Panc1 (cell line): ENCODE data around the gene PSMD1. TPM values are rescaled to one million over a fixed set of nuclear protein-coding genes. Genes with fewer than 3 reads are reported as not detected.

Experiments
- ATAC-seq: fragments of 200-7000 bp; cut with Tn5 transposase; 2 replicates; pipeline ENCODE4 v1.9.1; 2020; ENCODE audit warnings: mild to moderate bottlenecking, moderate library complexity
- BruUV-seq: library from RNA; stranded (reverse); fragments of 400-500 nt; replicated peaks from 2 replicates; lab custom pipeline; 2021; lab: Mats Ljungman, UMichigan
- CTCF ChIA-PET: fragments of 300-600 bp; sonication (Branson Sonifier 250); formaldehyde crosslinking; loops from one replicate; lab custom pipeline; 2022; ENCODE audit warnings: antibody characterized with exemption; lab: Charles Lee
- POLR2A ChIA-PET: fragments of 300-600 bp; sonication (Branson Sonifier 250); formaldehyde crosslinking; loops from one replicate; lab custom pipeline; 2022; ENCODE audit warnings: antibody characterized with exemption; lab: Charles Lee
- DNase-seq: peaks from one replicate; pipeline ENCODE4 v3.0.0-alpha.2; 2010; ENCODE audit warnings: low read depth, low spot score
- H3K27ac ChIP-seq: 2 replicates; pipeline ENCODE4 v1.5.1; 2011; ENCODE audit warnings: mild to moderate bottlenecking, low read length, inconsistent platforms
- H3K27me3 ChIP-seq: fragments of 200-500 bp; sonication (Bioruptor generic); 2 replicates; pipeline ENCODE4 v1.6.0; 2014; ENCODE audit warnings: low read length, inconsistent platforms; ENCODE audit not compliant: control insufficient read depth, insufficient read depth
- H3K36me3 ChIP-seq: fragments of 200-500 bp; sonication (Bioruptor generic); 2 replicates; pipeline ENCODE4 v1.5.1; 2014; ENCODE audit warnings: inconsistent platforms, mild to moderate bottlenecking, low read length, moderate library complexity; ENCODE audit not compliant: control insufficient read depth, insufficient read depth
- H3K4me1 ChIP-seq: 2 replicates; pipeline ENCODE4 v1.5.1; 2011; ENCODE audit warnings: inconsistent platforms, mild to moderate bottlenecking, low read length, moderate library complexity; ENCODE audit not compliant: control insufficient read depth, insufficient read depth
- H3K4me3 ChIP-seq, 2 experiments: 2 replicates each; pipeline ENCODE4 v1.5.1; 2011 to 2012; ENCODE audit warnings: low read depth in 2 of 2, low read length in 2 of 2, mild to moderate bottlenecking in 2 of 2, inconsistent platforms in 1 of 2, moderate library complexity in 1 of 2
- H3K9me3 ChIP-seq: fragments of 200-500 bp; sonication (Bioruptor generic); 2 replicates; pipeline ENCODE4 v1.5.1; 2014; ENCODE audit warnings: low read depth, mild to moderate bottlenecking, inconsistent platforms, low read length, moderate library complexity; ENCODE audit not compliant: control insufficient read depth, insufficient read depth
- CTCF ChIP-seq: fragments of 450-650 bp; IDR thresholded peaks from 2 replicates; pipeline ENCODE4 v1.5.1; 2017; ENCODE audit warnings: mild to moderate bottlenecking
- POLR2AphosphoS5 ChIP-seq: IDR thresholded peaks from 2 replicates; pipeline ENCODE4 v1.6.1; 2012; ENCODE audit warnings: mild to moderate bottlenecking, low read depth, low read length, moderate library complexity
- REST ChIP-seq, 2 experiments: IDR thresholded peaks; 2 replicates each; pipeline ENCODE4 v1.6.1; 2011 to 2012; ENCODE audit warnings: low read depth in 2 of 2, control low read depth in 1 of 2, low read length in 1 of 2, mild to moderate bottlenecking in 1 of 2, moderate library complexity in 1 of 2; ENCODE audit not compliant: insufficient read depth in 1 of 2
- SIN3A ChIP-seq: IDR thresholded peaks from 2 replicates; pipeline ENCODE4 v1.6.1; 2012; ENCODE audit warnings: low read depth, mild to moderate bottlenecking, low read length, moderate library complexity, borderline replicate concordance; ENCODE audit not compliant: insufficient read depth
- TCF7L2 ChIP-seq: IDR thresholded peaks from 2 replicates; pipeline ENCODE4 v1.6.1; 2011; ENCODE audit warnings: mild to moderate bottlenecking, low read depth, low read length, inconsistent platforms
- in situ Hi-C: cut with HindIII; loops from 2 replicates; pipeline ENCODE4 v1.10.0; 2016; ENCODE audit warnings: low sequenced_read_pairs, low pct_unique_long_range_greater_than_20kb
- intact Hi-C: fragments of 100-400 bp; cut with micrococcal nuclease; formaldehyde crosslinking; loops from one replicate; pipeline ENCODE4 v1.10.0; 2022; ENCODE audit not compliant: unreplicated experiment
- total RNA-seq: library from RNA; stranded (reverse); gene quantifications from one replicate; pipeline ENCODE4 v1.2.1, GENCODE V29; 2021; ENCODE audit not compliant: unreplicated experiment

Gene PSMD1
- total RNA-seq, 1 experiment from 2014 or later, result 146 TPM

- no peak overlapping the region for H3K27ac ChIP-seq
- TF ChIP-seq CTCF, result no peak
- CTCF ChIA-PET, result interaction anchor here (0.6 kb wide), 1 partner anchor 25 kb away, joined by 3 read pairs; no protein-coding TSS in a partner anchor
- TSS peak; percentile 5 for BruUV-seq
- no peaks in the 10 kb centered on the region for H3K9me3 ChIP-seq
- peaks cover 50% of the 10 kb centered on the region for H3K36me3 ChIP-seq
- no peak overlapping the region for H3K4me3 ChIP-seq
- intact Hi-C loops, result no loop called here
- ATAC-seq (no peak), DNase-seq (no peak)
- POLR2A ChIA-PET, result no interaction called here
- in situ Hi-C loops, result no loop called here
- H3K27me3 ChIP-seq, result no peaks in the 10 kb centered on the region
- no peaks in the 10 kb centered on the region for H3K4me1 ChIP-seq
These were observed 111.2 kb downstream of the PSMD1 start for GRCh38 chr2:231167745-231168459.

GRCh38 chr2:231168460-231169139 lies 111.9 kb downstream of the PSMD1 start:
- Histone ChIP-seq H3K4me3 (no peak overlapping the region), H3K27me3 (no peaks in the 10 kb centered on the region), H3K27ac (no peak overlapping the region), H3K4me1 (no peaks in the 10 kb centered on the region), H3K9me3 (no peaks in the 10 kb centered on the region), H3K36me3 (peaks cover 48% of the 10 kb centered on the region)
- in situ Hi-C loops (no loop called here), intact Hi-C loops (no loop called here)
- POLR2A ChIA-PET, result no interaction called here
- ATAC-seq (no peak), DNase-seq (no peak)
- no TSS peak for BruUV-seq
- TF ChIP-seq TCF7L2, result no peak
- TF ChIP-seq POLR2AphosphoS5, result no peak
- no peak for TF ChIP-seq REST (IDR thresholded peaks at IDR 0.05; ENCODE audit: insufficient read depth in 1 of 2, low read depth in 2 of 2, low read length in 1 of 2)
- TF ChIP-seq CTCF, result no peak
- TF ChIP-seq SIN3A, result no peak
- CTCF ChIA-PET, result no interaction called here
